Measurements from ENCODE around the gene TLX1.
A peak's percentile ranks its signal among the peaks of the same experiment; 100 is the strongest.

TLX1 gene

DNA sequence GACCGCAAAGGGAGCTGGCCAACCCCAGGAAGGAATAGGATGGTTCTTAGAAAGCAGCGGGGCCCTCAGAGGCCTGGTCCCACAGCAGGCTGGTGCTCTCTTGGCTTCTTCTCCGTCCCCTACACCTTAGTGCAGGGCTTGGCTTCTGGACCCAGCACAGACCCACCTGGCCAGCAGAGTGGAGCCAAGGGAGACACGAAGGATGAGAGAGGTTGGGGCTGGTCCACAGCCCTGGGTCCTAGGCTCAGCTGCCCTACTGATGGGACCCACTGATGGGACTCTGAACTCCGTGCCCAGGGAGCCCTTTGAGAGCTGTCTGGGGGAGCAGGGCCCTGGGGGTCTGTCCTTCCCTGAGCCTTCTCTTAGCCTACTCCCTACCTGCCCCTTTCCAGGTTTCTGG is 6.2 kb upstream of the TLX1 start:
- TF ChIP-seq EZH2 (IDR thresholded peaks at IDR 0.05): no peak
- TF ChIP-seq POLR2AphosphoS5 (IDR thresholded peaks at IDR 0.05; ENCODE audit: borderline replicate concordance, low read depth, low read length): no peak
- TF ChIP-seq FOXP2 (optimal IDR thresholded peaks at IDR 0.05; ENCODE audit: control extremely low read depth, extremely low read length, insufficient read depth): no peak
- no peak overlapping the region for H3K4me3 ChIP-seq
- H3K9ac ChIP-seq (ENCODE audit: insufficient read length): no peak overlapping the region
- no peak overlapping the region for H3K27ac ChIP-seq
- no peak for DNase-seq (ENCODE audit: low read depth, low spot score)
- no peaks in the 10 kb centered on the region for H3K9me3 ChIP-seq (ENCODE audit: low read depth, low read length)
- no peaks in the 10 kb centered on the region for H3K36me3 ChIP-seq (ENCODE audit: insufficient read depth, low read length)

DNA sequence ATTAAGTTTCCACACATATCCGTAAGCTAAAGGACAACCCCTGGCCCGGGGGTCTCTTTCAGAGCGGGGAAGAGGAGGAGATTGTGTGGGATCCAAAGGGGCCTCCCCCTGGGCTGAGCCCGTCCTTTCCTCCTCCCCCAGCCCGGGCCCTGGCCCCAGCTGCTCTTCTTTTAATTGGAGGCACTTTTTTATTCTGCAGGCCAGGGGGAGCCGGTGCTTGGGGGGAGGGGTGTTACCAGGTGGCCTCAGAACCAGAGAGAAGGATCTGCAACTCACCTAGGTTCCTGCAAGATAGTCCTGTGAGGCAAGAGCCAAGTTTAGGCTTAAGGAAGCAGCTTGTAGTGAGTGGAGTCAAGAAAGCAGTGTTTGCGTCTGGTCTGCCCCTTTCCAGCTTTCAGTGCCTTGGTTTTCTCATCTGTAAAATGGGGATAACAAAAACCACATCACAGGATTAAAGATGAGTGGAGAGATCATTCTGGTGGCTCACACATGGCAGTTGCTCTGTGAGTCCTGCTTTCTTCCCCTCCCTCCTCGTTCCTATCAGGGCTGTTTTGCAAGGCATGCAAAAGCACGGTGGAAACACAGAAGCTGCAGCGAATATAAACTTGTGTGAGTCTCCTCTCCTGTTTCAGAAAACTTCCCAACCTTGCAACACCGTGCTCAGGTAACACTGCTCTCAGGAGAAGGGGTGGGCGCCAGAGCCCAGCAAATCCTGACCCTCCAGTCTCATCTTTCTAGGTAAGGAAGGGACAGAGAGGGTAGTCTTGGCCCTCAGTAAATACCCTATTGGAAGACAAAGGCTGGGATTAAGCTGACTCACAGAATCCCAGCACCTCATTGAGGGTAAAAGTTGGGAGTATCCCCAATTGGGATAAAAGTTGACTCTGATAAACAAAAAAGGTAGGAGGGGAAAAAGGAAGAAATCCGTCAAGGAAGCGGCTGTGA is 4.1 kb upstream of the TLX1 start:
- DNase-seq (ENCODE audit: low read depth, low spot score): no peak
- H3K4me3 ChIP-seq: no peak overlapping the region
- no peaks in the 10 kb centered on the region for H3K9me3 ChIP-seq (ENCODE audit: low read depth, low read length)
- H3K36me3 ChIP-seq (ENCODE audit: insufficient read depth, low read length): no peaks in the 10 kb centered on the region
- H3K9ac ChIP-seq (ENCODE audit: insufficient read length): no peak overlapping the region
- TF ChIP-seq POLR2AphosphoS5 (IDR thresholded peaks at IDR 0.05; ENCODE audit: borderline replicate concordance, low read depth, low read length) (no peak), FOXP2 (optimal IDR thresholded peaks at IDR 0.05; ENCODE audit: control extremely low read depth, extremely low read length, insufficient read depth) (no peak), EZH2 (IDR thresholded peaks at IDR 0.05) (no peak)
- no peak overlapping the region for H3K27ac ChIP-seq

DNA sequence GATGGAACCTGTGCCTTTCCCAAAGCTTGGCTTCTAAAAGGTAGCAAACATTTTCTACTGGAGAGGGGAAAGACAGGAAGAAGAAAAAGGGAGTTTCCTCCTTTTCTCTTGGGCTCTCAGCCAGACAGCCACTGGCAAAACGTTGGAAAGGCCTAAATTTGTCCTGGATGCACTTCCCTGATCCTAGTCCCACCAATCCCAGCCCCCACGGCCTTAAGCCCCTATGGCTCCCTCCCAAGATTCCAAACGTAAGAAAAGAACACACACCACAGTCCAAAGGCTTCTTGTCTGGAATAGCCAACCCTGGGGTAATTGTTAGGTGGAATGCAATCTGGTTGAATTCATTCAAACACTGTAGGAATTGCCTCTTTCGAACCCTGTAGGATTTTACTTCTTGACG is 959 bp upstream of the TLX1 start:
- no peak overlapping the region for H3K27ac ChIP-seq
- TF ChIP-seq POLR2AphosphoS5 (IDR thresholded peaks at IDR 0.05; ENCODE audit: borderline replicate concordance, low read depth, low read length): no peak
- TF ChIP-seq FOXP2 (optimal IDR thresholded peaks at IDR 0.05; ENCODE audit: control extremely low read depth, extremely low read length, insufficient read depth): no peak
- no peak for TF ChIP-seq EZH2 (IDR thresholded peaks at IDR 0.05)

DNA sequence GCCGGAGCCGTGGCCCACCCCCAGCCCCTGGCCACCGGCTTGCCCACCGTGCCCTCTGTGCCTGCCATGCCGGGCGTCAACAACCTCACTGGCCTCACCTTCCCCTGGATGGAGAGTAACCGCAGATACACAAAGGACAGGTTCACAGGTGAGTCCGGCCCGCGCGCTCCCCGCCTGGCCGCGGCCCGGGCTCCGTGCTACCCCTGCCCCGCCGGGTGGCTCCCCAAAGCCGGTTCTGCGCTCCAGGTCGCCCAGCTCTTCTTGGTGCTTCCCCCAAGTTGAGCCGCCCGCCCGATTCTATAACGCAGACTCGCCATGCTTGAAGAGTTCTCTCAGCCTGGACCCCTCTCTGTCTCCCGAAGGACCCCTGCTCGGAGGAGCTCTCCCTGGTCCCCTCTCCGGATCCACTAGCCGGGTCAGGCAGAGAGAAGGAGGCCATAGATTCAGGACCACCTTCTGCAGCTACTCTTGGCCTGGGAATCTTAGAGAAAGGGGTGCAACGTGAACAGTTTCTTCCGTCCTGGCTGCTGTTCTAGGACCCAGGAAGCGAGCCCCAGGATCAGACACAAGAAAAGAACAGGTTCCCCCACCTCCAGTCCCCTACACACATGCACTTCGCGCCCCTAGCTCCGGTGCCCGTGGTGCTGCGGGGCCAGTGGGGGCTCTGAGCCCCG is 999 bp downstream of the TLX1 start:
- Histone ChIP-seq H3K27ac (no peak overlapping the region), H3K36me3 (ENCODE audit: insufficient read depth, low read length) (no peaks in the 10 kb centered on the region), H3K4me3 (no peak overlapping the region), H3K9ac (ENCODE audit: insufficient read length) (no peak overlapping the region), H3K9me3 (ENCODE audit: low read depth, low read length) (no peaks in the 10 kb centered on the region)
- TF ChIP-seq FOXP2 (optimal IDR thresholded peaks at IDR 0.05; ENCODE audit: control extremely low read depth, extremely low read length, insufficient read depth): no peak
- TF ChIP-seq POLR2AphosphoS5 (IDR thresholded peaks at IDR 0.05; ENCODE audit: borderline replicate concordance, low read depth, low read length): no peak
- no peak for DNase-seq (ENCODE audit: low read depth, low spot score)

More for the DNA sequence above, 959 bp upstream of the TLX1 start:
- H3K9me3 ChIP-seq (ENCODE audit: low read depth, low read length): no peaks in the 10 kb centered on the region
- H3K4me3 ChIP-seq: no peak overlapping the region
- H3K36me3 ChIP-seq (ENCODE audit: insufficient read depth, low read length): no peaks in the 10 kb centered on the region
- DNase-seq (ENCODE audit: low read depth, low spot score): no peak
- H3K9ac ChIP-seq (ENCODE audit: insufficient read length): no peak overlapping the region

DNA sequence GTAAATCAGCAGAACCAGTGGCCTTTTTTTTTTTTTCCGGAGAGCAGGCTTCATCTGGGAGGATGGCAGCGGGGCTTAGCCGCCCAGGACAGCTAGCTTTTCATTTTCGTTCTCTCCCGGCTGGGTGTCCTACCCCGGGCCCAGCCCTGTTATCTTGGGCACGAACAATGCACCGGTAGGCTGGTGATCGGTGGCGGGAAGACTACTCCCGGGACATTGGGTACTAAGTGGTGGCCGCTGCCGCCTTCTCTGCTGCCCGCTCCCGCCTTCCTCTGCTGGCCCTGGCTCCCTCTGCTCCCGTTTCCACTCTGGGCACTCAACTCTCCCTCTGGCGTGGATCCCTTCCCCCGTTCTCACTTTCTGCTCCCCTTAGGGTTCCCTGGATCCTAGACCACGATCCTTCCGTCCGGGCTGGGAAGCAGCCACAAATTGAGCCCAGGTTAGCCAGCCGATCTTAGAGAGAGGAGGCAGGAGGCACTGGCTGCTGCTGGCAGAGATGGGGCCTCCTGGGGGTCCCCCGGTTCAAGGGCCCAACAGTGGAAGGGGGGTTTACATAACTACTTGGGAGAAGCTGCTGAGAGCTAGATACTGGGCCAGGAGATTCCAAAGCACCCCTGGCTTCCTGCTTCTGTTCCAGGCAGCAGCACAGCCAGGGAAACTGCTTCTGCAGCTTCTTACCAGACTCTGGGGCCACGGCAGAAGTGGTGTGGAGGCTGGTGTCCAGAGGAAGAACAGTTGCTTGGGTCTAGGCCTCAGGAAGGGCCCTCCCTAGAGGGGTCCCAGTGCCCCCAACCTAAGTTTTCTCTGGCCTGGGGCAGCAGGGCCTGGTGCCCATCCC is 1.8 kb downstream of the TLX1 start:
- TF ChIP-seq POLR2AphosphoS5 (IDR thresholded peaks at IDR 0.05; ENCODE audit: borderline replicate concordance, low read depth, low read length) (no peak), FOXP2 (optimal IDR thresholded peaks at IDR 0.05; ENCODE audit: control extremely low read depth, extremely low read length, insufficient read depth) (no peak)
- Histone ChIP-seq H3K4me3 (no peak overlapping the region), H3K9me3 (ENCODE audit: low read depth, low read length) (no peaks in the 10 kb centered on the region), H3K36me3 (ENCODE audit: insufficient read depth, low read length) (no peaks in the 10 kb centered on the region), H3K9ac (ENCODE audit: insufficient read length) (no peak overlapping the region), H3K27ac (no peak overlapping the region)
- no peak for DNase-seq (ENCODE audit: low read depth, low spot score)

DNA sequence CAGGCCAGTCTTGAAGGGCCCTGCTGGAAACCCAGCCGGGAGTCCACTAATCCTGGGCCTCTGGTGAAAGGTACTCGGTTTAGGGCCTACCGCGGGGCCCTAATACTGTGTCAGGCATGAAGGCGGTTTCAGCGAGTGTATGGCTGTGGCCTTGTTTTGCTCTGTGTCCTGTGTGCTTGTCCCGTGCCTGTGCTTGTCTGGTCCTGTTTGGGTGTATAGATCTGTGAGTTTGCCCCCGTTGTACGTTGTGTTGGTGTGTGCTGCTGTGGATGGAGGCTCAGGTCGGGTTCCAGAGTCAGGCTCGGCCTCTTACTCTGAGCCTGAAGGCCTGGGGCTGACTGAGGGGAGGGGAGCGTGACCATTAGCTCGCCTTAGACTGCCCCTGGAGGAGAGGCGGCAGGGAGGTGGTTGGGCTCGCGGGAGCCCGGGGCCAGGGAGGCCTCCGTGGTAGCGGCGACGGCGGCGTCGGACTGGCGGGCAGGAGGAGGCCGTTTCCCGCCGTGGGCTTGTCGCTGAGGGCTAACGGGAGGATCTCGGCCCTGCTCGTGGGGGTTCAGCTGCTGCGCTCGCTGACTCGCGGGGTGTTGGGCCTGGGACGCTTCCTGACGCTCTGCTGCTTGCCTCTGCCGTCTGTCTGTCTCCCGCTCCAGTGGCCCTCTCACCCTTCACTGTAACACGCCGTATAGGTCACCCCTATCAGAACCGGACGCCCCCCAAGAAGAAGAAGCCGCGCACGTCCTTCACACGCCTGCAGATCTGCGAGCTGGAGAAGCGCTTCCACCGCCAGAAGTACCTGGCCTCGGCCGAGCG is 2.6 kb downstream of the TLX1 start:
- no peak for TF ChIP-seq FOXP2 (optimal IDR thresholded peaks at IDR 0.05; ENCODE audit: control extremely low read depth, extremely low read length, insufficient read depth)
- TF ChIP-seq EZH2 (IDR thresholded peaks at IDR 0.05): no peak
- no peak for TF ChIP-seq POLR2AphosphoS5 (IDR thresholded peaks at IDR 0.05; ENCODE audit: borderline replicate concordance, low read depth, low read length)
- Histone ChIP-seq H3K4me3 (no peak overlapping the region), H3K9me3 (ENCODE audit: low read depth, low read length) (no peaks in the 10 kb centered on the region), H3K27ac (no peak overlapping the region), H3K9ac (ENCODE audit: insufficient read length) (no peak overlapping the region), H3K36me3 (ENCODE audit: insufficient read depth, low read length) (no peaks in the 10 kb centered on the region)
- no peak for DNase-seq (ENCODE audit: low read depth, low spot score)

DNA sequence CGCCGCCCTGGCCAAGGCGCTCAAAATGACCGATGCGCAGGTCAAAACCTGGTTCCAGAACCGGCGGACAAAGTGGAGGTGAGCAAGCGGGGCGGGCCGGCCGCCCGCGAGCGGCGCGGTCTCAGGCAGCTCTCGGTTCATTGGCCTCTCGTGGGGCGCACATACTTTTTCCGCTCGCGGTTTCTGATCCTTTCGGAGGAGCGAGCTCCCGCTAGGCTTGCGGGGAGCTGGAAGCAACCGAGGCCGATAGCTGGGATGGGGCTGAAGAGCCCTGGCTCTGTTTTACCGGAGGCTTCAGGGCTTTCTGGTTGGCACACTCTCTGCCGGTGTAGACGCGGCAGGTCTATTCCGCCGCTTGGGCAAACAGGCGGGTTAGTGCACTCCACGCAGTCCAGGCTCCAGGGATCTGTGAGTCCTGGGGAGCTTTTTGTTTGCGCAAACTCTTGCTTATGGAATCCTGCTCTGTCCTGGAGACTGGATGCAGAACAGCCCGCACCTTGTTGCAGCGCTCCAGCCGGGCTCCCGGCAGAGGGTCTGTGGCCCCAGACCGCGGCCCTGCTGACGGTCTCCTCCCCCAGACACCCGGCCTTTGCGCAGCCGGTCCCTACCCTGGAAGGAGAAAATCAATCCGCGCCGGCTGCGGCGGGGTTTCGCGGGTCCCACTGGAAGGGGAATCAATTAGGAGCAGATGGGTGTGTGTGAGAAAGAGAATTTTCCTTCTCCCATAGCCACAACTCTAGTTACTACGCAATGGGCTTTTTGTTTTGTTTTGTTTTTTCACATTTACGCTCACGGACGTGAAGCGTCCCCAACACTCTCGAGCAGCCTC is 3.4 kb downstream of the TLX1 start:
- TF ChIP-seq EZH2 (IDR thresholded peaks at IDR 0.05) (no peak), FOXP2 (optimal IDR thresholded peaks at IDR 0.05; ENCODE audit: control extremely low read depth, extremely low read length, insufficient read depth) (no peak), POLR2AphosphoS5 (IDR thresholded peaks at IDR 0.05; ENCODE audit: borderline replicate concordance, low read depth, low read length) (no peak)
- no peak overlapping the region for H3K27ac ChIP-seq
- H3K9me3 ChIP-seq (ENCODE audit: low read depth, low read length): no peaks in the 10 kb centered on the region
- H3K9ac ChIP-seq (ENCODE audit: insufficient read length): no peak overlapping the region
- DNase-seq (ENCODE audit: low read depth, low spot score): no peak
- peak overlapping the region; percentile 53 for H3K4me3 ChIP-seq
- H3K36me3 ChIP-seq (ENCODE audit: insufficient read depth, low read length): no peaks in the 10 kb centered on the region
